NCI-H345 treated with DMSO at 0.1 percent for 48 hours (cell line): ENCODE results near the gene RPP14.

ENCODE experiments used
- DNase-seq: peaks from one replicate; lab custom pipeline; 2025; ENCODE audit not compliant: unreplicated experiment; lab: John Stamatoyannopoulos, UW

RPP14 gene

DNA sequence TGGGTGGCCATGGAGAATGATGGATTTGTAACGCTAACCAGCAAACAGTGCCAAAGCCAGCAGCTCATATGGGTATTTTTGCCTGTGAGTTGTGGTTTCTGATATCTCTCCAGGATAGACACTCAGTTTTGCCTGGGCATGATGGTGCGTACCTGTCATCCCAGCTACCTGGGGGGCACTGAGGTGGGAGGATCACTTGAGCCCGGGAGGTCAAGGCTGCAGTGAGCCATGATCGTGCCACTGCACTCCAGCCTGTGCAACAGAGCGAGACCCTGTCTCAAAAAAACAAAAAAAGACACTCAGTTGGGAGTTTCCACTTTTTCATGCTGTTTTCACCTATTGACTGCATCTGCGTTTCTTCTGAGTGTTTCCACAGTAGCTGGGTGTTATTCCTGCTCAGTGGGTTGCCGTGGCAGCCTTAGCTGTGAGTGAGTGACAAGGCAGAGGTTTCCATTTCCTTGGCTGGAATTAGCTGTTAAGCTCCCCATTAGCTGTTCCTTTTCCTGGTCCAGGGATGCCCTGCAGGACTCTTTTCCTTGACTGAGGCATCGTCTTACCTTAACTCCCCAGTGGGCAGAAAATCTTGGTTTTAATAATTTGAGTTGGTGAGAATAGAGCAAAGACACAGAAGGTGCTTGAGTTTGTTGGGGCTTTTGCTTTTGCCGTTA, 14.2 kb upstream of the RPP14 start:
- DNase-seq, result no peak

DNA sequence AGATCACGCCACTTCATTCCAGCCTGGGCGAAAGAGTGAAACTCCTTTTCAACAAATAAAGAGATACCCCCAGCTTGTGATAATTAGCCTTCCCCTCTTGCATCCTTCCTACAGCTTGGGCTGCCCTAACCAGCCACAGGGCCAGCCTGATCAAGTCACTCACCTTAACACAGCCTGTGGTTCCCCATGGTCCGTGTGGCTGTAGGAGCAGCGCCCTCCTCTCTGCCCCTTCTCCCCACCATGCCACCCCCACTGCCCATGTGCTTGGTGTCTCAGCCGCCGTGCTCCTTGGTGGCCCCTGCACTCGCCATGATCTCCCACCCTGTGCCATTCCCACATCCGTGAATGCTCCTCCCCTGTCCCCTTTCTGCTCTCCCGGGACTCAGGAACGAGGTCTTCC, 13.2 kb upstream of the RPP14 start:
- no peak for DNase-seq

DNA sequence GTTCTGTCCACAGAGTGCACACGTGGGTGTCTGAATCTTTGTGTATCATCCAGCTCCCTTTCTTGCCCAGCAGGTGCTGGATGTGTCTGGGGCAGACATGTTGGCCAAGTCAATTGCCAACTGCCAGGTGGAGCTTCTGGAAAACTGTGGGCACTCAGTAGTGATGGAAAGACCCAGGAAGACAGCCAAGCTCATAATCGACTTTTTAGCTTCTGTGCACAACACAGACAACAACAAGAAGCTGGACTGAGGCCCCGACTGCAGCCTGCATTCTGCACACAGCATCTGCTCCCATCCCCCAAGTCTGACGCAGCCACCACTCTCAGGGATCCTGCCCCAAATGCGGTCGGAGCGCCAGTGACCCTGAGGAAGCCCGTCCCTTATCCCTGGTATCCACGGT, 12.5 kb upstream of the RPP14 start:
- no peak for DNase-seq

DNA sequence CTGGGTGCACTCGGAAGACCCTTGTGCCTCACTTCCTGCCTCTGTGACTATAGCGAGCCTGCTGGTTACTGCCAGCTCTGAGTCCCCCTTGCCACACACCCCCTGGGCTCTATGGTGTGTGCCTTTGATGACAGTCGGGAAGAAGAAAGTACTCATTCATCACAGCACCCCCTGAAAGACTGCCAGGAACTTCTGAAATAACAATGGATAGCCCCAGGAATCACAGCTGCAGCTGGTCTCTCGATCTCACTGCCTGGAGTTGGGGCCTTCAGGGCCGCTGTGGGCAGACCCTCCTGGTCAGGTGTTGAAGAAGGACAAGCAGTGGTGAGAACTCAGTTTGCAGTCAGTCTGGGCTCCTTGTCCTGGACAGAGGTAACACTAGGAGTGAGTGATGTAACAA, 9.8 kb upstream of the RPP14 start:
- DNase-seq, result no peak

DNA sequence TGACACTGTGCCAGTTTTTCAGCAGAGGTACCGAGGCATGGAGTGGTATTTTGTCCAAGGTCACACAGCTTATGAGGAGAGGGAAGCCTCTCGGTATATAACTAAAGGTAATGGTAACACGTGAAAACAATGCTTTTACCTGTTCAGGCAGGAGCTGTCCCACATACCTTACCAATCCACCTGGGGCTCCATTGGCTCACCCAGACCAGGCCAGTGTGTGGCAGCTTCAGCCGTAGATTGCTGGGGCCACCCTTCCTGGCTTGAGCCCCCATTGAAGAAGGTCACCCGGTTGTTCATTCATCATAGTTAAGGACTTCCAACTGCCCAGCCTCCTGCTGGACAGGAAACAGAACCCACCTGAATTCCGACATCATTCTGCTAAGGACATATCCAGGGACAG, 9.2 kb upstream of the RPP14 start:
- no peak for DNase-seq

DNA sequence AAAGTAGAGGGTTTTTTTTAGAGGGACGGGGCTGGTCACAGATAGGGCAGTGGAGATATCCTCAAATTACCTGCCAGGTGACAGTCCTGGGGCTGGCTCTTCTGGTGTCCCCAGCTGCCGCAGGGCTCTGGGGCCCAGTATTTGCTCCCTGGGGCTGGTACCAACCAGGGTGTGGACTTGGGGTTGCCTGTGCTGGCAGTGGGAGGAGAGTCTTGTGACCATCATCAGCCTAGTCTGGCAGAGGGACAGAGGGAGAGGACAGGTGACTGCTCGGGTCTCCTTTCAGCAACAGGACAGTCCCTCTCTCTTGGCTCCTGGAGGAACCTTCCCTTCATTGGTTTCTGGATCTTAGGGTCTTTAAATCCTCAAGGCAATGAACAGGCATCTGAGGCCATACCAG, 7.9 kb upstream of the RPP14 start:
- no peak for DNase-seq

DNA sequence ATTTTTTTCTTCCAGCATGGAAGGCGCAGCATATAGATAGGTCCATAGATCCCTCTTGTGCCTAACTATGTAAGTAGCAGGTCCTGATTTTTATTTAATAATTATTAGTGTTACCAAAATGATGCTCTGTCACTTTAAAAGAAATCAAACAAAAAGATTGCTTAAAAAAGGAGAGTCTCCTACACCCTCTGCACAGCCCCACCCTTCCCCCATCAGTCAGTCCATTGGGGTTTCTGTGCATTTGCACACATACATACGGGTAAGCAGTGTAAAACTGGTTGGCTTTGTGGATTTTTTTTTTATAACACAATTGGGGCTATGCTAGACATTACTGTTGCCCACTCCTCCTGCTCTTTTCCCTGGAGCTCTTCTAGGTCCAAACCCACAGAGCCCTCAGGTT, 7.0 kb upstream of the RPP14 start:
- no peak for DNase-seq

DNA sequence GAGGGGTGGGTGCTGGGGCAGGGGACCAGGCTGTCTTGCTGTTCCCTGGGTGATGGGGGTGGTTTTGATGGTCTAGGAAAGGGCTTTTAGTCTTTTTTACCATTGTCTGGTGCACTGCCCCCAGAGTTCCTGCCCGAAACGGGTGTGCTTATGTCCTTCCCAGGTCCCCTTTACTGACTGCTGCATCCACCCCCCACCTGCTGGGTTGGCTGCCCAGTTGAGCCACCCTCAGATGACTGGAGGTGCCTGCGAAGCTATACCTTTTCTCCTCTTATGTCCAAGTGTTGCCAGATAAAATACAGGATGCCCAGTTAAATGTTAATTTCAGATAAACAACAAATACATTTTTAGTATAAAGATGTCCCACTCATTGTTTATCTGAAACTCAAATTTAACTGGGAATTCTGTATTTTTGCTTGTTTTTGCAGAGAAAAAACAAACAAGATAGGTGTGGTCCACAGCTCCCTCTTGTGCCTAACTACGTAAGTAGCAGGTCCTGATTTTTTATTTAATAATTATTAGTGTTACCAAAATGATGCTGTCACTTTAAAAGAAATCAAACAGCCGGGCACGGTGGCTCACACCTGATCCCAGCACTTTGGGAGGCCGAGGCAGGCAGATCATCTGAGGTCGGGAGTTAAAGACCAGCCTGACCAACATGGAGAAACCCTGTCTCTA, 6.1 kb upstream of the RPP14 start:
- no peak for DNase-seq

DNA sequence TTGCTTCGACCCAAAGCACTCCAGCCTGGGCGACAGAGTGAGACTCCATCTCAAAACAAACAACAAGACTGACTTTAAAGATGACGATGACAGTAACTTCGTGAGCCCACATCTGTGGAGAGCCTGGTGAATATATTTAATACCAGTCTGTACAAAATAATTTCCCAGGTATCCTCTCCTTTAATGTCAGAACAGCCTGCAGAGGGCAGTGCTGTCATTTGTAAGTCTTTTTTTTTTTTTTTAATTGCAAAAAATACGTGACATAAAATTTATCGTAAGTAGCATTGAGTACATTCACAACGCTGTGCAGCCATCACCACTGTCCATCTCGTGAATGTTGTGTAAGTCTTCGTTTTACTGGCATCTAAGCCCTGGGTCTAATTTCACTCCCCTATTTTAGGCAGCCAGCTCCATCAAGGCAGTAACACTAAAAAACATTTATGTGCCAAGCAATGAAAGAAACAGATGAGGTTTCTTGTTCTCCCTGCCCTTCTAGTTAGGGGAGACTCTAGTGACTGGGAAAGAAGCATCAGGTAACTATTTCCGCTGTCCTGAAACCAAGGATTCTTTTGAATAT, 1.7 kb downstream of the RPP14 start:
- no peak for DNase-seq

DNA sequence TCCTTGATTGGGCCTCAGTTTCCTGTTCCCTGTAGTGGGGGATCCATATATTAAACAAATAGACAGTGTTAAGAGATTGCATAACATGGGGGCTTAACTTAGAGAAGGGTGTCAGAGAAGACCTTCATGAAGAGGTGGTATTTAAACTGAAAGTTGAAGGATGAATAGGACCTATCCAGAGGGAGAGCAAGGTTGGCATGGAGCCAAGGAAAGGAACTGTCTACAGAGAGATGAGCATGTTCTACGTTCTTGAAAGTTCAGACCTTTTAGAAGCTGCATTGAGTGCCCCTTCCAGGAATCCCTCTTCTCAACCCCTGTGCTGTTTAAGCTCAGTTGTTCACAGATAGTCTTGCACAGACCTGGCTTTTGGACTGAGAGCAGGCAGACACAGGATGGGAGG, 2.7 kb downstream of the RPP14 start:
- DNase-seq, result no peak

DNA sequence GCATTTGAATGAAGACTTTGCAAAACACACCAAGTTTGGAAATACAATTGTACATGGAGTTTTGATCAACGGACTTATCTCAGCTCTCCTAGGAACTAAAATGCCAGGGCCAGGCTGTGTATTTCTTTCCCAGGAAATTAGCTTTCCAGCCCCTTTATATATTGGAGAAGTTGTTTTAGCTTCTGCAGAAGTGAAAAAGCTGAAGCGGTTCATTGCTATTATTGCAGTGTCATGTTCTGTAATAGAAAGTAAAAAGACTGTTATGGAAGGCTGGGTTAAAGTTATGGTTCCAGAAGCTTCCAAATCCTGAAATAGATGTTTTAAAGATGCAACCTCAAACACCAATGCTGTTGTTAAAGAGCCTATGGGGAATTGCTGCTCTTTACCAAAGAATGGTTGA, 11.8 kb downstream of the RPP14 start:
- DNase-seq, result no peak

DNA sequence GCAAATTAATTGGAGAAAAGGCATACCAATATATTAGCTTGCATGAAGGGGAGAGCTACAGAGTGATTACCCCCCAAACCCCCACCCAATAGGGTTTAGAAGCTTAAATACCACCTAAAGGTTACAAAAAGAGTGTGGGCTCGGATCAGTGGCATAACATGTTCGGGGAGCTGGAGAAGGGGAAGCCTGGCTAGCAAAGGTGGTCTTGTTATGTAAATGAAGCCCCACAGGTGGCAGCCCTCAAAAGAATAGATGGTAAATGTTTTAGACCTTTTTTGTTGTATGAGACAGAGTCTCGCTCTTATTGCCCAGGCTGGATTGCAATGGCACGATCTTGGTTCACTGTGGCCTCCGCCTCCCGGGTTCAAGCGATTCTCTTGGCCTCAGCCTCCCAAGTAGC, 15.7 kb downstream of the RPP14 start:
- DNase-seq, result no peak

DNA sequence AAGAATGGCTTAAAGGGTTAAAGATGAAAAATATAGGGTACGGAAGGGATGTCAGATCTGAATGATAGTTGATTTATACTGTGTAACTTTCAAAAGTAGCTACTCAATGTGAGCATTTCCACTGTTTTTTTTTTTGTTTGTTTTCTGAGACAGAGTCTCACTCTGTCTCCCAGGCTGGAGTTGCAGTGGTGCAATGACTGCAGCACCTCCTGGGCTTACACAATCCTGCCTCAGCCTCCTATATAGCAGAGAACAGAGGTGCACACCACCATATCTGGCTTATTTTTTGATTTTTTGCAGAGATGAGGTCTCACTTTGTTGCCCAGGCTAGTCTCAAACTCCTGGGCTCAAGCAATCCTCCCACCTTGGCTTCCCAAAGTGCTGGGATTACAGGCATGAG, 16.7 kb downstream of the RPP14 start:
- no peak for DNase-seq

DNA sequence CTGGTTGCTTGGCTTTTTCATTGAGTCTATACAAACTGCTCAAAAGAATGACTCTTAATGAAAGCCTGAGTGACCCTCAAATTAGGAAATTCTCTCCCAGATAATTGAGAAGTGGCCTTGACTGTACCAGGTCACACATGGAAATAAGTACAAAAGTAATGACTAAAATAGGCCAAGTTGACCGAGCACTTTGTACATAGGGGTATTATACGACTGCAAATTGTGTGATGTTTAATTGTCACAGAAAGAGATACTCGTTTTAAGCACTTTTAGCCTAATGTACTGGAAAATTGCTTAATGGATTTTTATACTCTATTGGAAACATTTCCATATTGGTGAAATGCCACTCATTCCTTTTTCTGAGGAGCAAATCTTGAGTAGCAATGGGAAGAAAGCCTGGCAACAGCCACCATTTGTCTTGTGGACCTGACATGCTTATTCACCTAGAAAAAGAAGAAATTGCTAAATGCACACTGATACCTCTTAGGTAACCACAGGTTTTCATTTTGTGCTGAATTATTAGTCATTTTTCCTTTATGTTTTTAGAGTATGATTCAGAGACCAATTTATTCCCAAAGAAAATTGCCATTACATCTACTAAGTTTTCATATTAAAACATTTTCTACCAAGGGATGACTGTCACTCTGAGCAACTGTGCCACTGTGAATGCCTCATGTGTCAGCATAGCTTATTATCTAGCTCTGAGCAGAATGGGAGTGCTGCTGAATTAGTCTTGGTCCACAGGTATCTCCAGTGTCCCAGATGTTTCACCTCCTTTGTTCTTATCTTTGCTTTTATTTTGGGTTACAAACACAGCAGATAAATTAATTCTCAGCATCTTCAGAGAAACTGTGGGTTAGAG, 17.7 kb downstream of the RPP14 start:
- no peak for DNase-seq

DNA sequence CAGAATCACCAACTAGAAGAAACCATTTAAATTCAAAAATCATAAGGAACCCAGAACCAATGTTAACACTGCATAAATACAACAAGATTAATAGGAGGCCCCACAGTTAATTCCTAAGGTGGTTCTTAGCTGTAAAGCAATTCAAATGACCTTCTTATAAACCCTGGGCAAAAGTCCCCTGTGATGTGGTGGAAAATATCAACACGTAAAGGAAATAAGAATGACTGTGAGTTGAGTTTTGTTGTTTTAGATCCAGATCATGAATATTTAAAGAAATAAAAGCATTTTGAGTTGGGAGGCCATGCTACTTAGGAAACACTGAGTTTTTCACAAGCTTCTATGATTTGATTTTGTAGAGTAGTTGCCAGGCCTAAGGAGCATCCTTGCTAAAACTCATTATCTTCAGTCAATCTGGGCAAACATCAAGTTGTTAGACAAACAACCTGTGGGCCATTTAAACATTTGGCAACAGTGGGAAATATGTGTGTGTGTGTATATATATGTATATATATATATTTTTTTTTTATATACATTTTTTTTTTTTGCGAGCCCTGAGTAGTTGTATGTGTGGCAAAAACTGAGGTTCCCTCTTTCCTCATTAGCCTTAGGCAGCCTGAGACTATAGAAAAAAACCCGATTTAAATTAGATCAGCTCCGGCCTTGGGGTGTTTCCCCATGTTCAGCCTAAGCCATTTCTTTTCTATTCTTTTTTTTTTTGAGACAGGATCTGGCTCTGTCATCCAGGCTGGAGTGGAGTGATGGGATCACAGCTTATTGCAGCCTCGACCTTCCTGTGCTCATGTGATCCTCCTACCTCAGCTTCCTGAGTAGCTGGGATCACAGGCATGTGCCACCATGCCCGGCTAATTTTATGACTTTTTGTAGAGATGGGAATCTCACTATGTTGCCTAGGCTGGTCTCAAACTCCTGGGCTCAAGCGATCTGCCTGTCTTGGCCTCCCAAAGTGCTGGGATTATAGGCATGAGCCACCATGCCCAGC, 18.6 kb downstream of the RPP14 start:
- DNase-seq, result no peak

DNA sequence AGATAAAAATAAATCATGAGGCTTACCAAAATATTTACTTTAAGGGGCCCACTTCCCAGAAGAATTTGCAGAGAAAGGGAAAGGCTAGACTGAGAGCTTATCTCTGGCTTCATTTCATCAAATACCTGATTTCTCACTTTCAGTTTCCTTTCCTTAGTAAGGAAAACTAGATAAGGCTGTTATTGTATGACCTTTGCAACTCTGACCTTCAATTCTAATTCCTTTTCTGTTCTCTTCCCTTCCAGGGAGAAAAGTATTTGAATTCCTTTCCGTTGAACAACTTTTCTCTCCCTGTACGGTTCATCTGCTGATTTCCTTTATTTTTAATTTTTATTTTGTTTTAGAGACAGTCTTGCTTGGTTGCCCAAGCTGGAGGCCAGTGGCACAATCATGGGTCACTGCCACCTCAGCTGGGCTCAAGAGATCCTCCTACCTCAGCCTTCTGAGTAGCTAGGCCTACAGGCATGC, 19.5 kb downstream of the RPP14 start:
- DNase-seq, result no peak

DNA sequence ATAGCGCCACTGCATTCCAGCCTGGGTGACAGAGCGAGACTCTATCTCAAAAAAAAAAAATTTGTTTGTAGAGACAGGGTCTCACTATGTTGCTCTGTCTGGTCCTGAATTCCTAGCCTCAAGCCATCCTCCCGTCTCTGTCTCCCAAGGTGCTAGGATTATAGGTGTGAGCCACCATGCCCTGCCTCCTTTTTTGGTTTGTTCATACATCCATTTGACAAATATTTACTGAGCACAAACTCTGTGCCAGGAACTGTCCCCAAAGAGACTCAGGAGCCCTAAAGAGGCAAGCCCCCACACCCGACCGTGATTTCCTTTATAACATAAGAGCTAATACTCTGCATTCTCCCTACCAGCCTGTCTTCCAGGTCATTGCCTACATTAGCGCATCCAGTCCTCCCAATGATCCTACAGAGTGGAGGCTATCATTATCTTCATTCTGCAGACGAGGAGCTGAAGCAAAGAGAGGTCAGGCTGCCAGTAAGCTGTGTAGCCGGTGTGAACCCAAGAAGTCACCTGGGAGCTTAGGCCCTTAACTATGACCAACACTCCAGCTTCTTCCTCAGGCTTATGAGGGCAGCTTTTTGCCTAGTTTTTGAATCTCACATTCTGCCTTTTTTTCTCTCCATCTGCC, 20.3 kb downstream of the RPP14 start:
- no peak for DNase-seq

DNA sequence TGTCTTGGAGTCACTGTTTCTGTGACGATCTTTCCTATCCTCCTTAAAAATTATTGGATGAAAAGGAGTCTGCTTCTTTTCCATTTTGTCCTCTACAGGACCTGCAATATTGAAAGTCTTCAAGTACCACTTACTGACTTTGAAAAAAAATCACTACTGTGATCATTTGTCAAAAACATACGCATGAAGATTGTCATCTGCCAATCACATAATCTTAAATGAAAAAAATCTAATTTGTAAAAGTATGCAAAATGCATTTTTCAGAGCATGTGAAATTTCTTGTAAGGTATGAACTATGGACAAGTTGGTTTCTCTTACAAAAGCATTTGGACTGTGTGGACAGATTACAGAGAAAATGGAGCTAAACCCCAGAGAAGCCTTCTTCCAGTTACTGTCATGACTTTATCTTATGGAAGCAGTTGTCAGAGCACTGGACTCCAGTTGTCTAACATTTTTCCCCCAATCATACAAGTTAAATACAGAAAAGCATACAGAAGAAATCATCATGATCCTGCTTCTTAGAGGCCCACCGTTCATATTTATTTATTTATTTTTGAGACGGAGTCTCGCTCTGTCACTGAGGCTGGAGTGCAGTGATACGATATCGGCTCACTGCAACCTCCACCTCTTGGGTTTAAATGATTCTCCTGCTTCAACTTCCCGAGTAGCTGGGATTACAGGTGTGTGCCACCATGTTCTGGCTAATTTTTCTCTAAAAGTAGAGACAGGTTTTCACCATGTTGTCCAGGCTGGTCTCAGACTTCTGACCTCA, 23.3 kb downstream of the RPP14 start:
- no peak for DNase-seq

DNA sequence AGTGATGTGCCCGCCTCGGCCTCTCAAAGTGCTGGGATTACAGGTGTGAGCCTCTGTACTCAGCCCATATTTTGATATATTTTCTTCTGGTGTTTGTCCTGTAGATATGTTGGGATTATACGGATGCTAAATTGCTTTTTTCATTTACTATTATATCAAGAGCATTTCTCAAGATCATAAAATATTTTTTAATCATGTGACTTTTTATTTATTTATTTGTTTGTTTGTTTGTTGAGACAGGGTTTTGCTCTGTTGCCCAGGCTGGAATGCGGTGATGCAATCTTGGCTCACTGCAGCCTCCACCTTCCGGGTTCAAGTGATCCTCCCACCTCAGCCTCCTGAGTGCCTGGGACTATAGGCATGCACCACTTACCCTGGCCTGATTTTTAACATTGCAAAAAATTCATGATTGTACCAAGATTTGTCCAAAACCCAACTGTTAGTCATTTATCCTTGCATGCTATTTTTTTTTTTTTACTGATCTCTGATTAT, 23.9 kb downstream of the RPP14 start:
- DNase-seq, result no peak
